WERI-Rb-1 (cell line): Measurements from ENCODE around the gene DHX15.

ENCODE experiments used
- DNase-seq: peaks from one replicate; pipeline ENCODE4 v3.0.0-alpha.2; 2020
- H3K27ac ChIP-seq: fragments of 250-450 bp; sonication (Bioruptor Pico); 2 replicates; pipeline ENCODE4 v1.5.1; 2020; ENCODE audit warnings: mild to moderate bottlenecking, moderate library complexity
- H3K27me3 ChIP-seq: fragments of 250-450 bp; sonication (Bioruptor Pico); 2 replicates; pipeline ENCODE4 v1.5.1; 2021; ENCODE audit warnings: mild to moderate bottlenecking, low read depth, moderate library complexity; ENCODE audit not compliant: insufficient read depth, severe bottlenecking
- H3K36me3 ChIP-seq: fragments of 250-450 bp; sonication (Bioruptor Pico); 2 replicates; pipeline ENCODE4 v1.5.1; 2020; ENCODE audit warnings: mild to moderate bottlenecking, moderate library complexity
- H3K4me3 ChIP-seq: 2 replicates; pipeline ENCODE4 v1.5.1; 2011; ENCODE audit warnings: low read depth, mild to moderate bottlenecking, control low read depth, low read length
- H3K9me3 ChIP-seq: fragments of 250-450 bp; sonication (Bioruptor Pico); 2 replicates; pipeline ENCODE4 v1.5.1; 2021; ENCODE audit warnings: mild to moderate bottlenecking, moderate library complexity; ENCODE audit not compliant: severe bottlenecking
- TF ChIP-seq, protein P1 (sequence below): IDR thresholded peaks from 2 replicates; pipeline ENCODE4 v1.5.1; 2011; ENCODE audit warnings: low read depth, mild to moderate bottlenecking, control low read depth, inconsistent platforms, low read length

Gene DHX15

DNA sequence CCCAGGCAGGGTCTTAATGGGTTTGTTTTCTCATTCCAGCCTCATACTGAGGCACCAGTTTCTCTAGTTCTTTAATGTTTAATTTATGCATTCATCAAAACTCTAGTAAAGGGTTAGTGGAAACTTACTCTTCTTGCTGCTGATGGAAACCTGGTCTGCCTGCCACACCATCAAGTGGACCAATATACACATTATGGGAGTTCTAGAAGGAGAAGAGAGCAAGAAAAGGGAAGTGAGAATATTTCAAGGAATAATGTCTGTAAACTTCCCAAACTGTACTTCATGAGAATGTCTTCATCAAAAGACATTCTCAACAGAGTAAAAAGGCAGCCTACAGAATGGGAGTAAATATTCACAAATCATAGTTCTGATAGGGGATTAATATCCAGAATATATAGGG is 20.9 kb upstream of the DHX15 start:
- H3K27me3 ChIP-seq: no peaks in the 10 kb centered on the region
- DNase-seq: no peak
- H3K36me3 ChIP-seq: no peaks in the 10 kb centered on the region
- TF ChIP-seq, protein P1, sequence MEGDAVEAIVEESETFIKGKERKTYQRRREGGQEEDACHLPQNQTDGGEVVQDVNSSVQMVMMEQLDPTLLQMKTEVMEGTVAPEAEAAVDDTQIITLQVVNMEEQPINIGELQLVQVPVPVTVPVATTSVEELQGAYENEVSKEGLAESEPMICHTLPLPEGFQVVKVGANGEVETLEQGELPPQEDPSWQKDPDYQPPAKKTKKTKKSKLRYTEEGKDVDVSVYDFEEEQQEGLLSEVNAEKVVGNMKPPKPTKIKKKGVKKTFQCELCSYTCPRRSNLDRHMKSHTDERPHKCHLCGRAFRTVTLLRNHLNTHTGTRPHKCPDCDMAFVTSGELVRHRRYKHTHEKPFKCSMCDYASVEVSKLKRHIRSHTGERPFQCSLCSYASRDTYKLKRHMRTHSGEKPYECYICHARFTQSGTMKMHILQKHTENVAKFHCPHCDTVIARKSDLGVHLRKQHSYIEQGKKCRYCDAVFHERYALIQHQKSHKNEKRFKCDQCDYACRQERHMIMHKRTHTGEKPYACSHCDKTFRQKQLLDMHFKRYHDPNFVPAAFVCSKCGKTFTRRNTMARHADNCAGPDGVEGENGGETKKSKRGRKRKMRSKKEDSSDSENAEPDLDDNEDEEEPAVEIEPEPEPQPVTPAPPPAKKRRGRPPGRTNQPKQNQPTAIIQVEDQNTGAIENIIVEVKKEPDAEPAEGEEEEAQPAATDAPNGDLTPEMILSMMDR: no peak
- no peak overlapping the region for H3K27ac ChIP-seq
- H3K9me3 ChIP-seq: no peaks in the 10 kb centered on the region
- no peak overlapping the region for H3K4me3 ChIP-seq

DNA sequence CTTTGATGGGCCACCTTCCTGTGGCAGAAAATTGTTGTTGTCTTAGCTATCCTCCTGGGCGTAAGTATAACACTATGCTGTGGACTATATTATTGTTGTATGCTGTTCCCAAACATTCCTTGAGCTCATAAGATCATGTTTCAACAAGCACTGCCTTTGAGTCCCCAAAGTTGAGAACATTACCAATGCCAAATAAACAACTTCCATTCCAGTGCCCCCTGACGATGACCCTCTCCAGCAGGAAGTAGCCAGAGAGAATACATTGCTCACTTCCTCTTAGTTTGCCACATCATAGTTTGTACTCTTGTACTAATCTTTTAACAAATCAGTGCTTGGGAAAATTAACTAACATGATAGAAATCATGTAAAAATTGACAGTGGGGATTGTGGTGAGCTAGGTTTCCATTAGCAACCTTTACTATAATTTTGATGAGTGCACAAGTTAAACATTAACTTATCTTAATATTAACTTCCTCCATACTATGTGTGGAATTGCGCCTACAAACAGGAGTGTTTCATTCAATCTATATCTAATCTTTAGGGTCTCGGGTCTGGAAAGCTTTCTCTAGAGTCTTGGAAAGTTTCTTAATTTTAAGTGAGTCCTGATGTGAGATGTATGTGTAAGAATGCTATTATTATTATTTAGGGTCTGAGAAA is 20.3 kb upstream of the DHX15 start:
- H3K4me3 ChIP-seq: no peak overlapping the region
- no peaks in the 10 kb centered on the region for H3K36me3 ChIP-seq
- H3K9me3 ChIP-seq: no peaks in the 10 kb centered on the region
- no peaks in the 10 kb centered on the region for H3K27me3 ChIP-seq
- no peak overlapping the region for H3K27ac ChIP-seq
- DNase-seq: no peak
- TF ChIP-seq, protein P1: no peak

DNA sequence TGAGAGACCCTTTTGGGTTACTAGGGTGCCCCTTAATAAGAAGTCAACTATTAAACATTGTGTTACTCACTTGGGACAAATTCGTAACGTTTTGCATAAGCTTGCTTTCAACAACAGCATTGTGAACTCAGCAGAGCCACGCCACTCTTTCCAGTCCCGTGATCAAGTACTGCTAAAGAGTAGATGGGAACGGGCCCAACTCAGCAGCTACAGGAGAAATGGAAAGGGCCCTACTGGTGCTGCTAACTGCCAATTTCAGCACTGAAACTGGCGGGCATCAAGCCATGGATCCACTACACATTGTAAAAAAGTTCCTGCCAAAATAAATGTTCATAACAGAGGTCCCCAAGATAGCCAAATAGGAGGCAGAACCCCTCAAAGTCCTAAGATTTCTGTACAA is 19.0 kb upstream of the DHX15 start:
- TF ChIP-seq, protein P1: no peak

DNA sequence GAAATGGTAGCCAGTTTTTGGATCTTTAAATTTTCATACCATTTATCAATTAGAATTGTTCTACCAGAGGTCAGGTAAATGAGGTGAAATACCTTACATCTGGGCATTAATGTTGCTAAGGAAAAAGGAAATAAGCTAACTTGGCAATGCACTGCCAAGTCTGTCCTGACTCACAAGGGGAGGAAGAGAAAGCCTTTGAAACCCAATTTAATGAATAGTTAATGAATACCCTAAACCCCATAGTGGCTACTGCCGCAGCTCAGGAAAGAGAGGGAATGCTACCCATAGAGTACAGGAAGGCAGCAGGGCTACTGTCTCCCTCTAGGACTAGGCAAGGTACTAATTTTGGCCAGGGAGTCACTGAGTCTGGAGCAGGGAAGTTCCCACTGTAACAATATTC is 16.8 kb upstream of the DHX15 start:
- DNase-seq: no peak
- Histone ChIP-seq H3K27ac (no peak overlapping the region), H3K9me3 (peaks cover 2% of the 10 kb centered on the region), H3K27me3 (no peaks in the 10 kb centered on the region), H3K36me3 (no peaks in the 10 kb centered on the region), H3K4me3 (no peak overlapping the region)
- TF ChIP-seq, protein P1: no peak

More for the DNA sequence above, 19.0 kb upstream of the DHX15 start:
- no peak overlapping the region for H3K4me3 ChIP-seq
- no peaks in the 10 kb centered on the region for H3K9me3 ChIP-seq
- no peaks in the 10 kb centered on the region for H3K27me3 ChIP-seq
- no peak overlapping the region for H3K27ac ChIP-seq
- H3K36me3 ChIP-seq: no peaks in the 10 kb centered on the region
- no peak for DNase-seq

DNA sequence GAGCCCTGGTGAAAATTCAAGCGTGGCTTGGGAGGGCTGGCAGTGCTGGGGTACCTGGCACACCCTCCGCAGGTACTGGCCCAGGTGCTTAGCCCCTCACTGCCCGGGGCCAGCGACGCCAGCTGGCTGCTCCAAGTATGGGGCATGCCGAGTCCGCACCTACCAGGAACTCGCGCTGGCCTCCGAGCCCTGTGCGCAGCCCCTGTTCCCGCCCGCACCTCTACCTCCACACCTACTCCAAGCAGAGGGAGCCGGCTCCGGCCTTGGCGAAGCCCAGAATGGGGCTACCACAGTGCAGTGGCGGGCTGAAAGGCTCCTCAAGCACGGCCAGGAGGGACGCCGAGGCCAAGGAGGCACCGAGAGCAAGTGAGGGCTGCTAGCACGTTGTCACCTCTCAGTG is 14.9 kb upstream of the DHX15 start:
- Histone ChIP-seq H3K27me3 (no peaks in the 10 kb centered on the region), H3K36me3 (no peaks in the 10 kb centered on the region), H3K4me3 (no peak overlapping the region), H3K27ac (no peak overlapping the region), H3K9me3 (peaks cover 2% of the 10 kb centered on the region)
- DNase-seq: no peak
- TF ChIP-seq, protein P1: no peak

DNA sequence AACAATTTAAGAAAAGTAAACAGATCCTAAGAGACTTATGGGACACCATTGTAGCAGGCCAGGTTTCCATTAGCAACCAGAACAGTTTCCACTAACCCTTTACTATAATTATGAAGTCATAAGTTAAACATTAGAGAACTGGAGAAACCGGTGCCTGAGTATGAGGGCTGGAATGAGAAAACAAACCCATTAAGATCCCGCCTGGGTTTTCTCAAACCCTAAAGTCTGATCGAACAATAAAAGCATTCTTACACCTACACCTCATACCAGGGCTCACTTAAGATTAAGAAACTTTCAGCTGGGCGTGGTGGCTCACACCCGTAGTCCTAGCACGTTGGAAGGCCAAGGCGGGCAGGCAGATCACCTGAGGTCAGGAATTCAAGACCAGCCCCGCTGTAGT is 13.7 kb upstream of the DHX15 start:
- Histone ChIP-seq H3K36me3 (no peaks in the 10 kb centered on the region), H3K27ac (no peak overlapping the region), H3K9me3 (peaks cover 2% of the 10 kb centered on the region), H3K27me3 (no peaks in the 10 kb centered on the region), H3K4me3 (no peak overlapping the region)
- DNase-seq: no peak
- TF ChIP-seq, protein P1: no peak
